ENCODE measurements around the gene CAV1. TPM values are rescaled to one million over a fixed set of nuclear protein-coding genes. Genes with fewer than 3 reads are reported as not detected.

CAV1 gene
- total and polyA plus RNA-seq, 2 of the 4 experiments (the other 2 are of a cell fraction), result 1,592 to 1,808 TPM

GRCh38 chr7:116516324-116516723 lies 8.5 kb upstream of the CAV1 start:
- Histone ChIP-seq H3K4ac (ENCODE audit: low read depth, low read length) (no peak overlapping the region), H4K91ac (ENCODE audit: insufficient read depth, low read depth, low read length) (no peak overlapping the region), H2BK120ac (ENCODE audit: low read depth, low read length) (no peak overlapping the region), H3K4me1 (ENCODE audit: control insufficient read depth, insufficient read depth, low read length) (peaks cover 11% of the 10 kb centered on the region), H2AK5ac (ENCODE audit: low read depth, low read length) (no peak overlapping the region), H3K23ac (ENCODE audit: low read depth, low read length) (no peak overlapping the region), H3K79me1 (ENCODE audit: low read depth in 1 of 2, low read length in 2 of 2) (peaks cover 0 to 4% of the 10 kb centered on the region in 2 experiments; a peak in 1 of 4 replicates), H4K8ac (ENCODE audit: low read depth in 2 of 2, low read length in 2 of 2) (no peak overlapping the region), H3K56ac (ENCODE audit: extremely low read depth, insufficient read depth, low read length) (no peak overlapping the region), H3K9me1 (ENCODE audit: insufficient read depth, low read length) (peaks cover 3% of the 10 kb centered on the region), H3K9ac (ENCODE audit: low read depth, low read length) (no peak overlapping the region), H3K9me3 (ENCODE audit: control insufficient read depth, insufficient read depth, low read length) (no peaks in the 10 kb centered on the region), H3K36me3 (ENCODE audit: control insufficient read depth, insufficient read depth, low read length) (no peaks in the 10 kb centered on the region), H2BK20ac (ENCODE audit: low read depth, low read length) (no peak overlapping the region), H2BK5ac (ENCODE audit: low read depth, low read length, poor library complexity, severe bottlenecking) (no peak overlapping the region), H3K4me3 (ENCODE audit: insufficient read depth, low read depth, low read length) (no peak overlapping the region), H2BK15ac (ENCODE audit: low read depth, low read length) (no peak overlapping the region), H3K14ac (replicated peaks; ENCODE audit: low read depth, low read length) (no peak overlapping the region), H3K18ac (ENCODE audit: low read depth, low read length) (no peak overlapping the region), H2AK9ac (replicated peaks; ENCODE audit: low read depth, low read length, poor library complexity) (no peak overlapping the region), H3K4me2 (ENCODE audit: low read depth, low read length) (no peak overlapping the region), H3K27me3 (ENCODE audit: control insufficient read depth, insufficient read depth, low read length) (no peaks in the 10 kb centered on the region), H4K20me1 (ENCODE audit: insufficient read depth, low read length) (peaks cover 3% of the 10 kb centered on the region; the same call in 1 of the 2 replicates), H4K5ac (ENCODE audit: low read depth, low read length) (no peak overlapping the region), H3K27ac (ENCODE audit: insufficient read depth, low read length) (no peak overlapping the region), H2AFZ (replicated peaks; ENCODE audit: low read length, poor library complexity) (no peak overlapping the region)
- DNase-seq (no peak), ATAC-seq (ENCODE audit: low read depth) (no peak)
- no peak for TF ChIP-seq NFE2L2 (IDR thresholded peaks at IDR 0.05; ENCODE audit: low read depth, low read length)
- TF ChIP-seq RAD21 (IDR thresholded peaks at IDR 0.05; ENCODE audit: low read length), result no peak
- TF ChIP-seq, protein P1, sequence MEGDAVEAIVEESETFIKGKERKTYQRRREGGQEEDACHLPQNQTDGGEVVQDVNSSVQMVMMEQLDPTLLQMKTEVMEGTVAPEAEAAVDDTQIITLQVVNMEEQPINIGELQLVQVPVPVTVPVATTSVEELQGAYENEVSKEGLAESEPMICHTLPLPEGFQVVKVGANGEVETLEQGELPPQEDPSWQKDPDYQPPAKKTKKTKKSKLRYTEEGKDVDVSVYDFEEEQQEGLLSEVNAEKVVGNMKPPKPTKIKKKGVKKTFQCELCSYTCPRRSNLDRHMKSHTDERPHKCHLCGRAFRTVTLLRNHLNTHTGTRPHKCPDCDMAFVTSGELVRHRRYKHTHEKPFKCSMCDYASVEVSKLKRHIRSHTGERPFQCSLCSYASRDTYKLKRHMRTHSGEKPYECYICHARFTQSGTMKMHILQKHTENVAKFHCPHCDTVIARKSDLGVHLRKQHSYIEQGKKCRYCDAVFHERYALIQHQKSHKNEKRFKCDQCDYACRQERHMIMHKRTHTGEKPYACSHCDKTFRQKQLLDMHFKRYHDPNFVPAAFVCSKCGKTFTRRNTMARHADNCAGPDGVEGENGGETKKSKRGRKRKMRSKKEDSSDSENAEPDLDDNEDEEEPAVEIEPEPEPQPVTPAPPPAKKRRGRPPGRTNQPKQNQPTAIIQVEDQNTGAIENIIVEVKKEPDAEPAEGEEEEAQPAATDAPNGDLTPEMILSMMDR (conservative IDR thresholded peaks at IDR 0.05; ENCODE audit: low read depth, low read length), result no peak
- TF ChIP-seq CHD1 (IDR thresholded peaks at IDR 0.05; ENCODE audit: low read depth, low read length), result no peak
- no peak for TF ChIP-seq BHLHE40 (IDR thresholded peaks at IDR 0.05; ENCODE audit: low read depth, low read length)
- TF ChIP-seq MXI1 (IDR thresholded peaks at IDR 0.05; ENCODE audit: borderline replicate concordance, low read depth, low read length), result no peak
- no peak for TF ChIP-seq RCOR1 (IDR thresholded peaks at IDR 0.05; ENCODE audit: insufficient replicate concordance, low read length)
- no peak for TF ChIP-seq ELK1 (IDR thresholded peaks at IDR 0.05; ENCODE audit: borderline replicate concordance, low read depth, low read length)
- no peak for TF ChIP-seq FOS (IDR thresholded peaks at IDR 0.05; ENCODE audit: low read depth, low read length)
- no peak for TF ChIP-seq RFX5 (IDR thresholded peaks at IDR 0.05; ENCODE audit: low read depth, low read length)
- POLR2A ChIA-PET (ENCODE audit: unreplicated experiment), result interaction anchor here (0.6 kb wide), 1 partner anchor 9 kb away, joined by 4 read pairs; no protein-coding TSS in a partner anchor
- intact Hi-C loops (cut with micrococcal nuclease), result no loop called here
- no TSS peak for BruUV-seq (replicated peaks)
- dilution Hi-C loops (cut with HindIII; ENCODE audit: low sequenced_read_pairs, unreplicated experiment), result loop anchor here (25.0 kb wide), 1 partner anchor 254 kb away; no protein-coding TSS in a partner anchor
- in situ Hi-C loops (cut with MboI; ENCODE audit: low sequenced_read_pairs), result no loop called here
- CTCF ChIA-PET, result interaction anchor here (0.5 to 1.3 kb wide), 2 partner anchors 10 to 87 kb away, joined by 3 read pairs; no protein-coding TSS in a partner anchor
